ENCODE results near the gene DPEP1.

- TF ChIP-seq ZBTB33 (IDR thresholded peaks at IDR 0.05) (no peak), CTCF (IDR thresholded peaks at IDR 0.05; ENCODE audit: low read depth, low read length, missing input control) (no peak), MAX (IDR thresholded peaks at IDR 0.05) (no peak), HNF4G (IDR thresholded peaks at IDR 0.05) (no peak), RAD21 (IDR thresholded peaks at IDR 0.05) (no peak), JUND (IDR thresholded peaks at IDR 0.05) (no peak)
Observed at GRCh38 chr16:89629827-89630610, 16.6 kb downstream of the DPEP1 start.

Measured in liver (tissue), 3 donors.